Prostate gland (tissue), 2 donors: ENCODE results near the gene PLA2R1.

Experiments
- CTCF ChIP-seq, 4 experiments: fragments of 200-600 bp in 2 of 4; fragments of 450-650 bp in 2 of 4; sonication (generic) in 2 of 4; IDR thresholded peaks; 1 replicate in 3 of 4; 2 replicates in 1 of 4; pipeline ENCODE4 v1.5.1; 2016 to 2019; ENCODE audit warnings: antibody characterized with exemption in 4 of 4, mild to moderate bottlenecking in 2 of 4, moderate library complexity in 2 of 4
- POLR2A ChIP-seq: fragments of 450-650 bp; IDR thresholded peaks from one replicate; pipeline ENCODE4 v1.6.1; 2016; ENCODE audit warnings: antibody characterized with exemption, mild to moderate bottlenecking

- no peak for TF ChIP-seq POLR2A
- peak in 3 of 4 experiments; percentile 76 to 77 (median 76) for TF ChIP-seq CTCF (IDR thresholded peaks at IDR 0.05)
These were observed 47.7 kb upstream of the PLA2R1 start for GRCh38 chr2:160109939-160110673.
